ENCODE data around the gene GNAI2. TPM values are rescaled to one million over a fixed set of nuclear protein-coding genes. Genes with fewer than 3 reads are reported as not detected.

The GNAI2 gene
- total RNA-seq, 2 donors from 2014 or later, result 179 to 181 TPM

GRCh38 chr3:50298836-50299637 lies 63.0 kb downstream of the GNAI2 start, which contains the start of the genes HYAL3 and NAA80:
TSS of gene HYAL3 (minus strand) at chr3:50299405. CDS start at chr3:50295602, 3,803 bp downstream.
TSS of gene NAA80 (minus strand) at chr3:50299405. CDS start at chr3:50297463, 1,942 bp downstream.
- peak; percentile 99 for DNase-seq
- intact Hi-C loops (cut with DNase I), result no loop called here
- peak; percentile 91 to 94 for ATAC-seq

GRCh38 chr3:50299638-50299928 lies 63.6 kb downstream of the GNAI2 start:
- intact Hi-C loops (cut with DNase I), result no loop called here
- DNase-seq, result no peak
- no peak for ATAC-seq

GRCh38 chr3:50299929-50300680 lies 64.1 kb downstream of the GNAI2 start:
- ATAC-seq (peak in 1 of 2 donors; percentile 2), DNase-seq (no peak)
- intact Hi-C loops (cut with DNase I), result no loop called here

GRCh38 chr3:50300681-50301254 lies 64.8 kb downstream of the GNAI2 start:
- ATAC-seq, result no peak
- intact Hi-C loops (cut with DNase I), result no loop called here
- DNase-seq, result no peak

GRCh38 chr3:50302095-50303012 lies 66.3 kb downstream of the GNAI2 start:
- intact Hi-C loops (cut with DNase I), result no loop called here
- DNase-seq (no peak), ATAC-seq (no peak)

DNA sequence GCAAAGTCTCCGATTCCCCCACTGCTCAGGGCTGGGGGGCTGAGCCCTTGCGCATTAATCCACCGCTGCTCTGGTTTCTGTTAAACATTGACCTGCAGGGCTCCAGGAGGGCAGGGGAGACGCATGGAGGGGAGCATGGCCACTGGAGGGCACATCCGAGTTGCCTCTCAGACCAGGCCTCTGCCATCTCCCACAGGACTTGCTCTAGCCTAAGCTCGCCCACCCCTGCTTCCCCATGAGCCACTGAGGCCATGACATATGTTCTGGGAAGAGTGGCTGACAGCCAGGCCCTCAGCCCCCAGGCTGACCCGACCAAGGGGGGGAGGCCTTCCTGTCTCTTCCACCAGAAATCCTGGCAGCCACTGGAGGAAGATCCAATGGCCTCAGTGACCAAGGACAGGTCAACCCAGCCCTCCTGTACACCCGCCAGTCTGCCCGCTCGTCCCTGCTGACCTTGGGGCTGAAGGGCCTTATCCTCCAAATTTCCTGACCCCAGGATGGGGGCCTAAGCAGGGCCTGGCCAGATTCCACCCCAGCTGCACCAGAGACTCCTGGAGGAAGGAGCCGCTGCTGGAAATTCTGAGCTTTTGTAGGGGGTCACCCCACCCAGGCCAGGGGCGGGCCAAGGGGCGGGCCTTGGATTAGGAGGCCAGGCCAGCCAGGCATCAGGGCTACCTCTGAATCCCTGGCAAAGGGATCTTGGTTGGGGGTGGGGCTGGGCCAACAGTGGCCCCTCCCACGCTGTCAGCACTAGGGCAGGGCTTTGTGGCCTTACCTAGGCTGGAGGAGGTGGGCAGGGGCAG lies 67.2 kb downstream of the GNAI2 start, which contains the start of gene HYAL1:
HYAL1 (minus strand) TSS at position 562 of the 803 bp plus-strand sequence. CDS start 618 bp downstream, outside the sequence.
- ATAC-seq, result peak; percentile 4 to 26
- DNase-seq, result peak; percentile 88
- intact Hi-C loops (cut with DNase I), result no loop called here

- no peak for DNase-seq
- ATAC-seq, result no peak
- intact Hi-C loops (cut with DNase I), result no loop called here
Measured at GRCh38 chr3:50304601-50305000, 68.6 kb downstream of the GNAI2 start.

Small RNA genes lying within 50 kb of the gene (microRNA-seq; reads per million reads assigned to microRNA genes)
- 0 reads per million in 2 donors for gene MIR5787

Other genes starting within 250 kb of the GNAI2 start
- gene RBM5, start 147.3 kb upstream of the GNAI2 start, total RNA-seq, result 10 to 100 TPM; 66.6 to 69.7 TPM
- 10 to 100 TPM; 12.5 to 24.0 TPM for gene SEMA3F, start 80.9 kb upstream of the GNAI2 start, total RNA-seq
- gene GNAT1, start 44.6 kb upstream of the GNAI2 start, total RNA-seq, result not detected
- 1 to 10 TPM; 5.2 to 7.7 TPM for gene SLC38A3, start 30.9 kb upstream of the GNAI2 start, total RNA-seq
- gene SEMA3B, start 32.9 kb downstream of the GNAI2 start, total RNA-seq, result 10 to 100 TPM; 14.3 to 32.6 TPM
- 1 to 10 TPM; 1.4 to 6.6 TPM for gene LSMEM2, start 42.9 kb downstream of the GNAI2 start, total RNA-seq
- gene IFRD2, start 56.2 kb downstream of the GNAI2 start, total RNA-seq, result 10 to 100 TPM; 53.1 to 68.8 TPM
- gene HYAL3, start 63.2 kb downstream of the GNAI2 start, total RNA-seq, result 1 to 10 TPM; 1.7 to 1.8 TPM
- gene NAA80, start 63.2 kb downstream of the GNAI2 start, total RNA-seq, result 1 to 10 TPM; 5.8 to 7.2 TPM
- gene HYAL1, start 67.4 kb downstream of the GNAI2 start, total RNA-seq, result 10 to 100 TPM; 24.6 to 26.6 TPM
- gene HYAL2, start 86.5 kb downstream of the GNAI2 start, total RNA-seq, result 100 to 1,000 TPM in 1 of 2 donors, 10 to 100 TPM in 1; 53.4 to 103 TPM
- gene TUSC2, start 92.0 kb downstream of the GNAI2 start, total RNA-seq, result 10 to 100 TPM; 26.2 to 27.5 TPM
- gene RASSF1, start 104.6 kb downstream of the GNAI2 start, total RNA-seq, result 10 to 100 TPM; 20.7 to 25.6 TPM
- under 1 TPM in 1 of 2 donors, not detected in 1; 0.29 TPM for gene ZMYND10, start 109.5 kb downstream of the GNAI2 start, total RNA-seq
- 10 to 100 TPM; 12.6 to 19.9 TPM for gene NPRL2, start 114.6 kb downstream of the GNAI2 start, total RNA-seq
- gene CYB561D2, start 114.7 kb downstream of the GNAI2 start, total RNA-seq, result 1 to 10 TPM; 7.6 to 9.2 TPM
- gene TMEM115, start 123.3 kb downstream of the GNAI2 start, total RNA-seq, result 10 to 100 TPM; 28.7 to 33.4 TPM